ENCODE measurements around the gene CDC42EP4.
A peak's percentile ranks its signal among the peaks of the same experiment; 100 is the strongest.

CDC42EP4 gene

DNA sequence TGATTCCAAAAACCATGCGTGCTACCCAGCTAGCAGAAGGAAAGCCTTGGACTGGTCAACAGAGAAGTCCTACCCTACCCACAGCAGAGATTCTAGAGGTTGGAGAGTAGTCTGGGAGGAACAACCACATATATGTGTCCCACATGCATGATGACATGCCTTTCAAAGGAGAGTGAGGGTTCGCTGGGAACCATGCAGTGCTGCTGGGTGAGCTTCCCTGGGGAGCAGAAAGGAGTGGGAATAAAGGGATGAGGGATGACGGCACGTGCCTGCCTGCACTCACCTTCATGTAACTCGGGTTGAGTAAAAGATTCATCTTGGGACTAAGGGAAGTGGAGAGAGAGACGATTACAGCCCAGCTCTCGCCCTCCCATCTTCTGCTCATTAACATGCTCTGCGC, 59.9 kb downstream of the CDC42EP4 start:
- Histone ChIP-seq H3K36me3 (replicated peaks) (no peaks in the 10 kb centered on the region), H3K4me3 (ENCODE audit: low read depth, low read length) (no peak overlapping the region), H3K27me3 (replicated peaks) (no peaks in the 10 kb centered on the region), H3K27ac (no peak overlapping the region)
- in situ Hi-C loops (cut with HindIII; ENCODE audit: low pct_ligation_motif_present, low sequenced_read_pairs), result no loop called here
- TF ChIP-seq, protein P1, sequence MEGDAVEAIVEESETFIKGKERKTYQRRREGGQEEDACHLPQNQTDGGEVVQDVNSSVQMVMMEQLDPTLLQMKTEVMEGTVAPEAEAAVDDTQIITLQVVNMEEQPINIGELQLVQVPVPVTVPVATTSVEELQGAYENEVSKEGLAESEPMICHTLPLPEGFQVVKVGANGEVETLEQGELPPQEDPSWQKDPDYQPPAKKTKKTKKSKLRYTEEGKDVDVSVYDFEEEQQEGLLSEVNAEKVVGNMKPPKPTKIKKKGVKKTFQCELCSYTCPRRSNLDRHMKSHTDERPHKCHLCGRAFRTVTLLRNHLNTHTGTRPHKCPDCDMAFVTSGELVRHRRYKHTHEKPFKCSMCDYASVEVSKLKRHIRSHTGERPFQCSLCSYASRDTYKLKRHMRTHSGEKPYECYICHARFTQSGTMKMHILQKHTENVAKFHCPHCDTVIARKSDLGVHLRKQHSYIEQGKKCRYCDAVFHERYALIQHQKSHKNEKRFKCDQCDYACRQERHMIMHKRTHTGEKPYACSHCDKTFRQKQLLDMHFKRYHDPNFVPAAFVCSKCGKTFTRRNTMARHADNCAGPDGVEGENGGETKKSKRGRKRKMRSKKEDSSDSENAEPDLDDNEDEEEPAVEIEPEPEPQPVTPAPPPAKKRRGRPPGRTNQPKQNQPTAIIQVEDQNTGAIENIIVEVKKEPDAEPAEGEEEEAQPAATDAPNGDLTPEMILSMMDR (IDR thresholded peaks at IDR 0.05; ENCODE audit: low read depth, low read length, missing control alignments), result no peak
- DNase-seq, result no peak

DNA sequence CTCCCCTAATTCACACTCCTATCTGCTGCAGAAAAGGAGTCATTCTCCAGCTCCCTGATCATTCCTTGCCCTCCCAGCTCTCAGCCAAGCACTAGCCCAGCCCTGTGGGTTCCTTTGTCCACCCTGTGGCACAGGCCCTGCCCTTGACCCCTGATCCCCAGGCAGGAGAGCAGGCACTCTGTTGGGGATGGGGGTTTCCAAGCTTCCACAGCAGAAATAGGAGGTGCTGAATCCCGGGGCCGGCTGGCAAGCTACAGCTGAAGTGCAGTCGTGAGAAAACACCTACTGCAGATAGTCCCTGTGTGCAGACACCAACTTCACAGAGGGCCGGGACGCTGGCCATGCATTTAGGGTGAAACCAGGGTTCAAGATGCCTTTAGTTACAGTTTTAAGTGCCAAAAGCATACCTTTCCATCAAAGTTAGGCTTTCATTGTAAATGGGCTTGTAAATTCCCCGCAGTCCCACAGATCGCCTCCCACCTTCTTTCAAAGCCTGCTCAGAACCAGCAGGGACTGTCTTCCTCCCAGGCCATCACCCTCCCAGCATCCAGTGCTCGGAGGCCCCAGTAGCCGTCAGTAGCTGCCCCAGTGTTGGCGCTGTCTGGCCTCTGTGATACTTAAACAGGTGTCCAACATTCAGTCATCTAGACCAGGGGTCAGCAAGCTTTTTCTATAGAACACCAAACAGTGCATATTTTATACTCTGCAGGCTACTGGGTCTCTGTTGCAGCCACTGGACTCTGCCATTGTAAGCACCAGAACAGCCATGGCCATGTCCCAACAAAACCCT, 60.8 kb downstream of the CDC42EP4 start:
- Histone ChIP-seq H3K4me3 (ENCODE audit: low read depth, low read length) (no peak overlapping the region), H3K27ac (no peak overlapping the region), H3K27me3 (replicated peaks) (no peaks in the 10 kb centered on the region), H3K36me3 (replicated peaks) (no peaks in the 10 kb centered on the region)
- TF ChIP-seq, protein P1 (IDR thresholded peaks at IDR 0.05; ENCODE audit: low read depth, low read length, missing control alignments), result no peak
- in situ Hi-C loops (cut with HindIII; ENCODE audit: low pct_ligation_motif_present, low sequenced_read_pairs), result no loop called here
- DNase-seq, result no peak

DNA sequence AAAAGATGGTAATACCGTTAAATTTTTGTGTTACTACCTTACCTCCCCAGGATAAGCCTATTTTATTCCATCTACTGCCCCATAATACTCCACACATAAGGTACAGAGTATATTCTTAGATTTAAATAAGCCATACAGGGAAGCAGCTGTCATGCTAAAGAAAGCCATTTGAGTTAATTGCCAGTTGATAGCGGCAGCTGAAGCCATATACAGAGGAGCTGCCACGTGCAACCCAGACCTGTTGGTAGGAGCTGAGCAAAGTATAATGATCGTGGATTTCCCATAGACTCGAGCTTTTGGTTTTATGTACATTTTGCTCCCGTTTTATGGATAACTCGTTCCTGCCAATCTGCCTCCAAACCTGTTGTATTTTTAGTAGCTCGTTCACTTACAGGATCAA, 62.1 kb downstream of the CDC42EP4 start:
- Histone ChIP-seq H3K27ac (no peak overlapping the region), H3K36me3 (replicated peaks) (peaks cover 3% of the 10 kb centered on the region), H3K27me3 (replicated peaks) (no peaks in the 10 kb centered on the region), H3K4me3 (ENCODE audit: low read depth, low read length) (no peak overlapping the region)
- in situ Hi-C loops (cut with HindIII; ENCODE audit: low pct_ligation_motif_present, low sequenced_read_pairs), result no loop called here
- no peak for DNase-seq
- TF ChIP-seq, protein P1 (IDR thresholded peaks at IDR 0.05; ENCODE audit: low read depth, low read length, missing control alignments), result no peak

DNA sequence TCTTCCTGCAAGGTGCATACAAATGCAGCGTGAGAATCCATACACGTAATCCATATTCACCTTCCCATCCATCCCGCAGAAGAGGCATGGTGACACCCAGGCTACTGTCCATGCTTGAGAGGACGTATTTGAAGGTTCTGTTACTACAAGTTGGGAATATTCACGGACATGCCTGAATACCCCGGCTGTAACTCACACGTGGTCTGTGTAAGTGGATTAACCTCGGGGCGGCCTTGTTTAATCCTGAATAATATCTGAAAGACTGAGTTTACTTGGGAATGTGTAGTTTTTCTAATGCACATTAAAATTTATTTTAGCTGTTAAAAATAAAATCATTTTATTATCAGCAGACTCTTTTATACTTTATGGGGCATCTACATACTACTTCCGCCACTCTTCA, 63.3 kb downstream of the CDC42EP4 start:
- TF ChIP-seq, protein P1 (IDR thresholded peaks at IDR 0.05; ENCODE audit: low read depth, low read length, missing control alignments), result no peak
- in situ Hi-C loops (cut with HindIII; ENCODE audit: low pct_ligation_motif_present, low sequenced_read_pairs), result no loop called here
- Histone ChIP-seq H3K27ac (no peak overlapping the region), H3K36me3 (replicated peaks) (peaks cover 3% of the 10 kb centered on the region), H3K4me3 (ENCODE audit: low read depth, low read length) (no peak overlapping the region), H3K27me3 (replicated peaks) (no peaks in the 10 kb centered on the region)
- DNase-seq, result no peak

DNA sequence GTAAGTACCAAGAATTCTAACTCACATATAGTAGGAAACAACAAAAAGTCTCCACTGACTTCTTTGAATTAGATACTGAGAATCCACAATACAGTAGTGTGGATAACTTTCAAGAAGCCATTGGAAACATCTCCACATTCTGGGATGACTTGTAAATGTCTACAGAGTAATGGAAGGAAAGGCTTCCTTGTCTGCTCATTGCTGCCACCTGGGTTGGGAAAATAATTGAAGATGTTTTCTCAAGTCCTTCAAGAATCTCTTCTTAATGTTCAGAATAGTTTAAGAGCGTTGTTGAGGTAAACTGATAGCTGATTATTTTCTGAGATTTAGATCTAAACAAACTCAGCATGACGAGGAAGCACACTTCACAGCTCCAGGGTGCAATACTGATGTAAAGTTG, 64.1 kb downstream of the CDC42EP4 start:
- DNase-seq, result no peak
- Histone ChIP-seq H3K36me3 (replicated peaks) (peaks cover 3% of the 10 kb centered on the region), H3K27me3 (replicated peaks) (no peaks in the 10 kb centered on the region), H3K4me3 (ENCODE audit: low read depth, low read length) (no peak overlapping the region), H3K27ac (no peak overlapping the region)
- TF ChIP-seq, protein P1 (IDR thresholded peaks at IDR 0.05; ENCODE audit: low read depth, low read length, missing control alignments), result peak; percentile 30
- in situ Hi-C loops (cut with HindIII; ENCODE audit: low pct_ligation_motif_present, low sequenced_read_pairs), result no loop called here

DNA sequence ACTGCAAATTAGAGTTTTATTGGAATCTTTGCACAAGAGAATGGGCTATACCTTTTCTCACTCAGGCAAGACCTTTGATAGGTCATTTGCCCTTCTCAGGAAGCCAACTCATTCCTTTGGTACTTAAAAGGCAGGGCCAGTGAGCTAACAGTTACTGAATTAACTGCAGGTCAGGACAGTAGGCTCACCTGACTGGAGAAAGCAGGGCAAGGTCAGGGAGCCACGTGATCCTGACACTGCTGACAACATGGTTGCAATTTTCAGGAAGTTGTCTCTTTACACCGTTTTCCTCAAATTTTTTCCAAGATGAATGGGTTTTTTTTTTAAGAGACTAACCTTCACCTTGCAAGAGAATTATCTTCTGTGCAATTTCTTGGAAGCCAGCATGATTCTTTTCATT, 71.2 kb downstream of the CDC42EP4 start:
- TF ChIP-seq, protein P1 (IDR thresholded peaks at IDR 0.05; ENCODE audit: low read depth, low read length, missing control alignments), result no peak
- in situ Hi-C loops (cut with HindIII; ENCODE audit: low pct_ligation_motif_present, low sequenced_read_pairs), result no loop called here
- no peak for DNase-seq
- H3K27ac ChIP-seq, result no peak overlapping the region
- peaks cover 26% of the 10 kb centered on the region for H3K36me3 ChIP-seq (replicated peaks)
- no peaks in the 10 kb centered on the region for H3K27me3 ChIP-seq (replicated peaks)
- no peak overlapping the region for H3K4me3 ChIP-seq (ENCODE audit: low read depth, low read length)
